ENCODE results near the gene SLC22A25.

The SLC22A25 gene

DNA sequence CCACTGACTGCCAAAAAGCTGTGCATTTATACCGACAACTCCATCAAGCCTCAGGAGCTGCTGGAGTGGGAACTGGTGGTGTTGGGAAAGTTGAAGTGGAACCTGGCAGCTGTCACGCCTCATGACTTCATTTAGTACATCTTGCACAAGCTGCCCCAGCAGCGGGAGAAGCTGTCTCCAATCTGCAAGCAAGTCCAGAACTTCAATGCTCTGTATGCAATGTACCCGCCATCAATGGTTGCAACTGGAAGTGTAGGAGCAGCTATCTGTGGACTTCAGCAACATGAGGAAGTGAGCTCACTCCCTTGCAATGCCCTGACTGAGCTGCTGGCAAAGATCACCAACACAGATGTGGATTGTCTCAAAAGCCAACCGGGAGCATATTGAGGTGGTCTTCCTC lies at the start of gene SLC22A25:
SLC22A25 (minus strand) TSS at position 67 of the 400 bp plus-strand sequence. CDS start 13,947 bp downstream, outside the sequence.
- Histone ChIP-seq H3K4me3 (ENCODE audit: low read depth, low read length) (no peak within 1 kb of the TSS), H3K9me3 (ENCODE audit: control insufficient read depth, insufficient read depth, low read depth, low read length) (no peaks in the 10 kb centered on the region), H3K4me1 (ENCODE audit: control insufficient read depth, insufficient read depth, low read length) (no peaks in the 10 kb centered on the region), H3K27ac (ENCODE audit: extremely low read depth, low read depth, low read length) (no peak within 1 kb of the TSS), H3K36me3 (ENCODE audit: control insufficient read depth in 2 of 2, insufficient read depth in 1 of 2, low read length in 2 of 2) (no peaks in the 10 kb centered on the region)
- POLR2A ChIA-PET: no interaction called here
- CTCF ChIA-PET: no interaction called here
- no peak for TF ChIP-seq KLF8 (tag by site-specific recombination; IDR thresholded peaks at IDR 0.05)
- no peak for TF ChIP-seq ZNF624 (tag by site-specific recombination; IDR thresholded peaks at IDR 0.05)
- no peak for TF ChIP-seq ZBTB1 (tag by site-specific recombination; IDR thresholded peaks at IDR 0.05)
- TF ChIP-seq SETDB1 (IDR thresholded peaks at IDR 0.05; ENCODE audit: insufficient read length, low read length): no peak
- no peak for TF ChIP-seq IKZF3 (tag by site-specific recombination; IDR thresholded peaks at IDR 0.05)
- no peak for TF ChIP-seq ZNF2 (tag by site-specific recombination; IDR thresholded peaks at IDR 0.05)
- no peak for TF ChIP-seq GLIS2 (tag by site-specific recombination; IDR thresholded peaks at IDR 0.05)
- TF ChIP-seq, protein P1, sequence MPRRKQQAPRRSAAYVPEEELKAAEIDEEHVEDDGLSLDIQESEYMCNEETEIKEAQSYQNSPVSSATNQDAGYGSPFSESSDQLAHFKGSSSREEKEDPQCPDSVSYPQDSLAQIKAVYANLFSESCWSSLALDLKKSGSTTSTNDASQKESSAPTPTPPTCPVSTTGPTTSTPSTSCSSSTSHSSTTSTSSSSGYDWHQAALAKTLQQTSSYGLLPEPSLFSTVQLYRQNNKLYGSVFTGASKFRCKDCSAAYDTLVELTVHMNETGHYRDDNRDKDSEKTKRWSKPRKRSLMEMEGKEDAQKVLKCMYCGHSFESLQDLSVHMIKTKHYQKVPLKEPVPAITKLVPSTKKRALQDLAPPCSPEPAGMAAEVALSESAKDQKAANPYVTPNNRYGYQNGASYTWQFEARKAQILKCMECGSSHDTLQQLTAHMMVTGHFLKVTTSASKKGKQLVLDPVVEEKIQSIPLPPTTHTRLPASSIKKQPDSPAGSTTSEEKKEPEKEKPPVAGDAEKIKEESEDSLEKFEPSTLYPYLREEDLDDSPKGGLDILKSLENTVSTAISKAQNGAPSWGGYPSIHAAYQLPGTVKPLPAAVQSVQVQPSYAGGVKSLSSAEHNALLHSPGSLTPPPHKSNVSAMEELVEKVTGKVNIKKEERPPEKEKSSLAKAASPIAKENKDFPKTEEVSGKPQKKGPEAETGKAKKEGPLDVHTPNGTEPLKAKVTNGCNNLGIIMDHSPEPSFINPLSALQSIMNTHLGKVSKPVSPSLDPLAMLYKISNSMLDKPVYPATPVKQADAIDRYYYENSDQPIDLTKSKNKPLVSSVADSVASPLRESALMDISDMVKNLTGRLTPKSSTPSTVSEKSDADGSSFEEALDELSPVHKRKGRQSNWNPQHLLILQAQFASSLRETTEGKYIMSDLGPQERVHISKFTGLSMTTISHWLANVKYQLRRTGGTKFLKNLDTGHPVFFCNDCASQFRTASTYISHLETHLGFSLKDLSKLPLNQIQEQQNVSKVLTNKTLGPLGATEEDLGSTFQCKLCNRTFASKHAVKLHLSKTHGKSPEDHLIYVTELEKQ (tag by site-specific recombination; IDR thresholded peaks at IDR 0.05; ENCODE audit: borderline replicate concordance): no peak
- TF ChIP-seq, protein P2, sequence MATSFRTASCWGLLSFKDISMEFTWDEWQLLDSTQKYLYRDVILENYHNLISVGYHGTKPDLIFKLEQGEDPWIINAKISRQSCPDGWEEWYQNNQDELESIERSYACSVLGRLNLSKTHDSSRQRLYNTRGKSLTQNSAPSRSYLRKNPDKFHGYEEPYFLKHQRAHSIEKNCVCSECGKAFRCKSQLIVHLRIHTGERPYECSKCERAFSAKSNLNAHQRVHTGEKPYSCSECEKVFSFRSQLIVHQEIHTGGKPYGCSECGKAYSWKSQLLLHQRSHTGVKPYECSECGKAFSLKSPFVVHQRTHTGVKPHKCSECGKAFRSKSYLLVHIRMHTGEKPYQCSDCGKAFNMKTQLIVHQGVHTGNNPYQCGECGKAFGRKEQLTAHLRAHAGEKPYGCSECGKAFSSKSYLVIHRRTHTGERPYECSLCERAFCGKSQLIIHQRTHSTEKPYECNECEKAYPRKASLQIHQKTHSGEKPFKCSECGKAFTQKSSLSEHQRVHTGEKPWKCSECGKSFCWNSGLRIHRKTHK (tag by site-specific recombination; IDR thresholded peaks at IDR 0.05): no peak
- TF ChIP-seq SP7 (tag by site-specific recombination; IDR thresholded peaks at IDR 0.05): no peak
- TF ChIP-seq, protein P3, sequence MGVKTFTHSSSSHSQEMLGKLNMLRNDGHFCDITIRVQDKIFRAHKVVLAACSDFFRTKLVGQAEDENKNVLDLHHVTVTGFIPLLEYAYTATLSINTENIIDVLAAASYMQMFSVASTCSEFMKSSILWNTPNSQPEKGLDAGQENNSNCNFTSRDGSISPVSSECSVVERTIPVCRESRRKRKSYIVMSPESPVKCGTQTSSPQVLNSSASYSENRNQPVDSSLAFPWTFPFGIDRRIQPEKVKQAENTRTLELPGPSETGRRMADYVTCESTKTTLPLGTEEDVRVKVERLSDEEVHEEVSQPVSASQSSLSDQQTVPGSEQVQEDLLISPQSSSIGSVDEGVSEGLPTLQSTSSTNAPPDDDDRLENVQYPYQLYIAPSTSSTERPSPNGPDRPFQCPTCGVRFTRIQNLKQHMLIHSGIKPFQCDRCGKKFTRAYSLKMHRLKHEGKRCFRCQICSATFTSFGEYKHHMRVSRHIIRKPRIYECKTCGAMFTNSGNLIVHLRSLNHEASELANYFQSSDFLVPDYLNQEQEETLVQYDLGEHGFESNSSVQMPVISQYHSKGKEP (tag by site-specific recombination; IDR thresholded peaks at IDR 0.05): no peak
- TF ChIP-seq ZFHX2 (tag by site-specific recombination; conservative IDR thresholded peaks at IDR 0.05): no peak
- no peak for TF ChIP-seq ZNF341 (tag by site-specific recombination; IDR thresholded peaks at IDR 0.05; ENCODE audit: low read depth)
- TF ChIP-seq ZNF140 (tag by site-specific recombination; IDR thresholded peaks at IDR 0.05): no peak

DNA sequence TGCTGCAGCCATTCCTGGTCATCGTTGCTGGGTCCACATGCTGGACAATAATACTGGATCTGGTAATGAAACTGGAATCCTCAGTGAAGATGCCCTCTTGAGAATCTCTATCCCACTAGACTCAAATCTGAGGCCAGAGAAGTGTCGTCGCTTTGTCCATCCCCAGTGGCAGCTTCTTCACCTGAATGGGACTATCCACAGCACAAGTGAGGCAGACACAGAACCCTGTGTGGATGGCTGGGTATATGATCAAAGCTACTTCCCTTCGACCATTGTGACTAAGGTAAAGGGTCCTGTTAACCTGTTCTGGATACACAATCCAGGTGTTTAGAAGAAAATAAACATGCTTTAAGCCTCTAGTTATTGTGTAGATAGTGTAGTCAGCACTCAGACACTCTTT lies 46.9 kb upstream of the SLC22A25 start:
- Histone ChIP-seq H3K4me3 (ENCODE audit: low read depth, low read length) (no peak overlapping the region), H3K36me3 (ENCODE audit: control insufficient read depth in 2 of 2, insufficient read depth in 1 of 2, low read length in 2 of 2) (no peaks in the 10 kb centered on the region), H3K4me1 (ENCODE audit: control insufficient read depth, insufficient read depth, low read length) (no peaks in the 10 kb centered on the region), H3K27ac (ENCODE audit: extremely low read depth, low read depth, low read length) (no peak overlapping the region), H3K9me3 (ENCODE audit: control insufficient read depth, insufficient read depth, low read depth, low read length) (no peaks in the 10 kb centered on the region)
- CTCF ChIA-PET: no interaction called here
- POLR2A ChIA-PET: no interaction called here
- TF ChIP-seq ZNF544 (tag by site-specific recombination; IDR thresholded peaks at IDR 0.05) (no peak), ZNF24 (tag by site-specific recombination; IDR thresholded peaks at IDR 0.05) (no peak), ZNF274 (IDR thresholded peaks at IDR 0.05; ENCODE audit: low read length) (no peak), ZNF274 (tag by site-specific recombination; IDR thresholded peaks at IDR 0.05; ENCODE audit: borderline replicate concordance) (no peak), ZNF529 (tag by site-specific recombination; IDR thresholded peaks at IDR 0.05; ENCODE audit: insufficient replicate concordance) (no peak), ZFP3 (tag by site-specific recombination; IDR thresholded peaks at IDR 0.05; ENCODE audit: low read depth) (no peak)
- TF ChIP-seq, protein P4, sequence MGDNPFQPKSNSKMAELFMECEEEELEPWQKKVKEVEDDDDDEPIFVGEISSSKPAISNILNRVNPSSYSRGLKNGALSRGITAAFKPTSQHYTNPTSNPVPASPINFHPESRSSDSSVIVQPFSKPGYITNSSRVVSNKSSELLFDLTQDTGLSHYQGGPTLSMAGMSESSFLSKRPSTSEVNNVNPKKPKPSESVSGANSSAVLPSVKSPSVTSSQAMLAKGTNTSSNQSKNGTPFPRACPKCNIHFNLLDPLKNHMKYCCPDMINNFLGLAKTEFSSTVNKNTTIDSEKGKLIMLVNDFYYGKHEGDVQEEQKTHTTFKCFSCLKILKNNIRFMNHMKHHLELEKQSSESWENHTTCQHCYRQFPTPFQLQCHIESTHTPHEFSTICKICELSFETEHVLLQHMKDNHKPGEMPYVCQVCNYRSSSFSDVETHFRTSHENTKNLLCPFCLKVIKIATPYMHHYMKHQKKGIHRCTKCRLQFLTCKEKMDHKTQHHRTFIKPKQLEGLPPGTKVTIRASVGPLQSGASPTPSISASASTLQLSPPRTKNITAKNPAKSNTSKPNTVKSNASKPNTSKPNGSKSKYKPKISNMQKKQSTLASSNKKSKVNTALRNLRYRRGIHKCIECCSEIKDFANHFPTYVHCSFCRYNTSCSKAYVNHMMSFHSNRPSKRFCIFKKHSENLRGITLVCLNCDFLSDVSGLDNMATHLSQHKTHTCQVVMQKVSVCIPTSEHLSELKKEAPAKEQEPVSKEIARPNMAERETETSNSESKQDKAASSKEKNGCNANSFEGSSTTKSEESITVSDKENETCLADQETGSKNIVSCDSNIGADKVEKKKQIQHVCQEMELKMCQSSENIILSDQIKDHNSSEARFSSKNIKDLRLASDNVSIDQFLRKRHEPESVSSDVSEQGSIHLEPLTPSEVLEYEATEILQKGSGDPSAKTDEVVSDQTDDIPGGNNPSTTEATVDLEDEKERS (tag by site-specific recombination; IDR thresholded peaks at IDR 0.05): no peak

Data from HEK293 (cell line).